Left kidney (tissue), 2 donors: ENCODE data around the gene TGFBR2. TPM values are rescaled to one million over a fixed set of nuclear protein-coding genes. Genes with fewer than 3 reads are reported as not detected.

Source experiments
- DNase-seq: peaks from one replicate; pipeline ENCODE4 v3.0.0-alpha.2; 2013
- polyA plus RNA-seq: library from polyadenylated mRNA; unstranded; fragments of 120-200 nt; gene quantifications from one replicate; pipeline ENCODE4 v1.2.1, GENCODE V29; 2013; ENCODE audit not compliant: insufficient read length

Gene TGFBR2
- polyA plus RNA-seq, 1 donor, result 93.2 TPM

- DNase-seq, result no peak
These were observed 28.6 kb downstream of the TGFBR2 start for GRCh38 chr3:30634761-30635735.

GRCh38 chr3:30637310-30638219 lies 31.2 kb downstream of the TGFBR2 start:
- no peak for DNase-seq

GRCh38 chr3:30638685-30639412 lies 32.4 kb downstream of the TGFBR2 start:
- DNase-seq, result no peak

- no peak for DNase-seq
These were observed 33.5 kb downstream of the TGFBR2 start for GRCh38 chr3:30639937-30640336.

- no peak for DNase-seq
These were observed 34.5 kb downstream of the TGFBR2 start for GRCh38 chr3:30640851-30641250.

GRCh38 chr3:30641416-30642251 lies 35.2 kb downstream of the TGFBR2 start:
- no peak for DNase-seq

- DNase-seq, result no peak
These were observed 36.5 kb downstream of the TGFBR2 start for GRCh38 chr3:30642849-30643361.

GRCh38 chr3:30643763-30644462 lies 37.5 kb downstream of the TGFBR2 start:
- DNase-seq, result no peak

GRCh38 chr3:30644615-30645014 lies 38.2 kb downstream of the TGFBR2 start:
- no peak for DNase-seq

GRCh38 chr3:30645077-30645476 lies 38.7 kb downstream of the TGFBR2 start:
- DNase-seq, result no peak

- DNase-seq, result no peak
These were observed 39.9 kb downstream of the TGFBR2 start for GRCh38 chr3:30646181-30646876.

GRCh38 chr3:30646961-30647752 lies 40.8 kb downstream of the TGFBR2 start:
- no peak for DNase-seq

- DNase-seq, result no peak
These were observed 42.4 kb downstream of the TGFBR2 start for GRCh38 chr3:30648670-30649357.

- DNase-seq, result no peak
These were observed 43.3 kb downstream of the TGFBR2 start for GRCh38 chr3:30649572-30650318.

GRCh38 chr3:30650348-30650995 lies 44.1 kb downstream of the TGFBR2 start:
- no peak for DNase-seq

- DNase-seq, result no peak
These were observed 47.9 kb downstream of the TGFBR2 start for GRCh38 chr3:30654269-30654668.
